ENCODE data around the gene CACFD1. TPM values are rescaled to one million over a fixed set of nuclear protein-coding genes. Genes with fewer than 3 reads are reported as not detected.

CACFD1 gene
- 18.5 TPM for polyA plus RNA-seq (ENCODE audit: insufficient read length)

- DNase-seq: peak; percentile 93
Measured at GRCh38 chr9:133459476-133460404, at the start of gene CACFD1. Gene CACFD1, plus strand, starts transcription at chr9:133459978. Its CDS starts 89 bp downstream, at chr9:133460067.

GRCh38 chr9:133415170-133415569, 44.6 kb upstream of the CACFD1 start:
- no peak for DNase-seq

- DNase-seq: peak; percentile 88
Measured at GRCh38 chr9:133417541-133418461, 42.0 kb upstream of the CACFD1 start, which contains the start of gene REXO4. Gene REXO4, minus strand, starts transcription at chr9:133418010. Its CDS starts 166 bp downstream, at chr9:133417844.

- no peak for DNase-seq
Measured at GRCh38 chr9:133419005-133419404, 40.8 kb upstream of the CACFD1 start.

- no peak for DNase-seq
Measured at GRCh38 chr9:133420392-133420827, 39.4 kb upstream of the CACFD1 start.

GRCh38 chr9:133421615-133422542, 37.9 kb upstream of the CACFD1 start, which contains the start of gene ADAMTS13:
Gene ADAMTS13, plus strand, starts transcription at chr9:133422367. Its CDS starts 77 bp downstream, at chr9:133422444.
- no peak for DNase-seq

- DNase-seq: no peak
Measured at GRCh38 chr9:133423216-133423615, 36.6 kb upstream of the CACFD1 start.

- no peak for DNase-seq
Measured at GRCh38 chr9:133424187-133424586, 35.6 kb upstream of the CACFD1 start.

GRCh38 chr9:133425049-133425632, 34.6 kb upstream of the CACFD1 start:
- DNase-seq: no peak

GRCh38 chr9:133426011-133426410, 33.8 kb upstream of the CACFD1 start:
- no peak for DNase-seq

GRCh38 chr9:133427658-133428348, 32.0 kb upstream of the CACFD1 start:
- DNase-seq: no peak

GRCh38 chr9:133428617-133429101, 31.1 kb upstream of the CACFD1 start:
- peak; percentile 35 for DNase-seq

GRCh38 chr9:133429214-133429613, 30.6 kb upstream of the CACFD1 start:
- no peak for DNase-seq

GRCh38 chr9:133429641-133430161, 30.1 kb upstream of the CACFD1 start:
- DNase-seq: no peak

GRCh38 chr9:133430244-133430643, 29.5 kb upstream of the CACFD1 start:
- no peak for DNase-seq

- no peak for DNase-seq
Measured at GRCh38 chr9:133433351-133433843, 26.4 kb upstream of the CACFD1 start.

- DNase-seq: no peak
Measured at GRCh38 chr9:133436681-133437080, 23.1 kb upstream of the CACFD1 start.

GRCh38 chr9:133437753-133438531, 21.8 kb upstream of the CACFD1 start:
- no peak for DNase-seq

- no peak for DNase-seq
Measured at GRCh38 chr9:133439337-133439736, 20.4 kb upstream of the CACFD1 start.
